Measurements from ENCODE around the gene CSTF1. TPM values are rescaled to one million over a fixed set of nuclear protein-coding genes. Genes with fewer than 3 reads are reported as not detected.

Gene CSTF1
- total and polyA plus RNA-seq, 2 experiments from 2014 or later: 15.4 to 34.8 TPM

- Histone ChIP-seq H3K4me1 (ENCODE audit: insufficient read depth) (no peaks in the 10 kb centered on the region), H3K27me3 (no peaks in the 10 kb centered on the region), H3K27ac (no peak overlapping the region), H3K36me3 (replicated peaks; ENCODE audit: insufficient read depth, low read depth) (no peaks in the 10 kb centered on the region), H2AFZ (no peak overlapping the region), H4K20me1 (ENCODE audit: insufficient read depth, poor library complexity, severe bottlenecking) (no peaks in the 10 kb centered on the region), H3K9me3 (ENCODE audit: low read depth) (no peaks in the 10 kb centered on the region), H3K9me2 (replicated peaks; ENCODE audit: insufficient read depth) (no peaks in the 10 kb centered on the region), H3K79me2 (no peaks in the 10 kb centered on the region), H3K4me2 (no peak overlapping the region), H3K4me3 (no peak overlapping the region)
- DNase-seq (ENCODE audit: low spot score): no peak
- TF ChIP-seq EZH2phosphoT487 (IDR thresholded peaks at IDR 0.05; ENCODE audit: low read depth, severe bottlenecking, unreplicated experiment) (no peak), EZH2 (IDR thresholded peaks at IDR 0.05; ENCODE audit: borderline replicate concordance) (no peak), CTCF (IDR thresholded peaks at IDR 0.05; ENCODE audit: poor library complexity) (no peak)
- 81% methylated on average over 4 of the region's 4 CpGs for WGBS (ENCODE audit: low lambda C conversion rate, missing lambda C conversion rate)
Measured at GRCh38 chr20:56427797-56428196, 35.4 kb downstream of the CSTF1 start.

- Histone ChIP-seq H3K4me2 (no peak overlapping the region), H3K4me3 (no peak overlapping the region), H3K27ac (no peak overlapping the region)
Measured at GRCh38 chr20:56428410-56428809, 36.0 kb downstream of the CSTF1 start.

GRCh38 chr20:56428881-56429280 is 36.4 kb downstream of the CSTF1 start:
- DNase-seq (ENCODE audit: low spot score): no peak
- H3K27me3 ChIP-seq: no peaks in the 10 kb centered on the region
- no peaks in the 10 kb centered on the region for H3K9me3 ChIP-seq (ENCODE audit: low read depth)
- H3K9me2 ChIP-seq (replicated peaks; ENCODE audit: insufficient read depth): no peaks in the 10 kb centered on the region
- H3K27ac ChIP-seq: no peak overlapping the region
- no peaks in the 10 kb centered on the region for H3K36me3 ChIP-seq (replicated peaks; ENCODE audit: insufficient read depth, low read depth)
- no peaks in the 10 kb centered on the region for H4K20me1 ChIP-seq (ENCODE audit: insufficient read depth, poor library complexity, severe bottlenecking)
- H2AFZ ChIP-seq: no peak overlapping the region
- H3K4me1 ChIP-seq (ENCODE audit: insufficient read depth): no peaks in the 10 kb centered on the region
- no peak for TF ChIP-seq EZH2phosphoT487 (IDR thresholded peaks at IDR 0.05; ENCODE audit: low read depth, severe bottlenecking, unreplicated experiment)
- TF ChIP-seq EZH2 (IDR thresholded peaks at IDR 0.05; ENCODE audit: borderline replicate concordance): no peak
- TF ChIP-seq CTCF (IDR thresholded peaks at IDR 0.05; ENCODE audit: poor library complexity): no peak
- no peak overlapping the region for H3K4me2 ChIP-seq
- no peak overlapping the region for H3K4me3 ChIP-seq
- 91% methylated on average over 8 of the region's 8 CpGs for WGBS (ENCODE audit: low lambda C conversion rate, missing lambda C conversion rate)
- no peaks in the 10 kb centered on the region for H3K79me2 ChIP-seq

More at GRCh38 chr20:56428410-56428809, 36.0 kb downstream of the CSTF1 start:
- TF ChIP-seq EZH2phosphoT487 (IDR thresholded peaks at IDR 0.05; ENCODE audit: low read depth, severe bottlenecking, unreplicated experiment) (no peak), CTCF (IDR thresholded peaks at IDR 0.05; ENCODE audit: poor library complexity) (no peak), EZH2 (IDR thresholded peaks at IDR 0.05; ENCODE audit: borderline replicate concordance) (no peak)
- Histone ChIP-seq H3K4me1 (ENCODE audit: insufficient read depth) (no peaks in the 10 kb centered on the region), H4K20me1 (ENCODE audit: insufficient read depth, poor library complexity, severe bottlenecking) (no peaks in the 10 kb centered on the region), H3K9me3 (ENCODE audit: low read depth) (no peaks in the 10 kb centered on the region), H3K9me2 (replicated peaks; ENCODE audit: insufficient read depth) (no peaks in the 10 kb centered on the region), H3K36me3 (replicated peaks; ENCODE audit: insufficient read depth, low read depth) (no peaks in the 10 kb centered on the region), H3K27me3 (no peaks in the 10 kb centered on the region), H2AFZ (no peak overlapping the region), H3K79me2 (no peaks in the 10 kb centered on the region)
- WGBS (ENCODE audit: low lambda C conversion rate, missing lambda C conversion rate): 83% methylated on average over 5 of the region's 5 CpGs
- no peak for DNase-seq (ENCODE audit: low spot score)

GRCh38 chr20:56429502-56429901 is 37.1 kb downstream of the CSTF1 start:
- H3K4me2 ChIP-seq: no peak overlapping the region
- no peak overlapping the region for H3K4me3 ChIP-seq
- no peaks in the 10 kb centered on the region for H3K4me1 ChIP-seq (ENCODE audit: insufficient read depth)
- no peak for DNase-seq (ENCODE audit: low spot score)
- H4K20me1 ChIP-seq (ENCODE audit: insufficient read depth, poor library complexity, severe bottlenecking): no peaks in the 10 kb centered on the region
- H3K36me3 ChIP-seq (replicated peaks; ENCODE audit: insufficient read depth, low read depth): no peaks in the 10 kb centered on the region
- no peaks in the 10 kb centered on the region for H3K9me2 ChIP-seq (replicated peaks; ENCODE audit: insufficient read depth)
- H3K79me2 ChIP-seq: no peaks in the 10 kb centered on the region
- no peaks in the 10 kb centered on the region for H3K27me3 ChIP-seq
- H2AFZ ChIP-seq: no peak overlapping the region
- no peak overlapping the region for H3K27ac ChIP-seq
- TF ChIP-seq EZH2 (IDR thresholded peaks at IDR 0.05; ENCODE audit: borderline replicate concordance): no peak
- no peak for TF ChIP-seq EZH2phosphoT487 (IDR thresholded peaks at IDR 0.05; ENCODE audit: low read depth, severe bottlenecking, unreplicated experiment)
- no peak for TF ChIP-seq CTCF (IDR thresholded peaks at IDR 0.05; ENCODE audit: poor library complexity)
- 52% methylated on average over 6 of the region's 6 CpGs for WGBS (ENCODE audit: low lambda C conversion rate, missing lambda C conversion rate)
- H3K9me3 ChIP-seq (ENCODE audit: low read depth): no peaks in the 10 kb centered on the region

All from hepatocyte (in vitro differentiated cells).